IMR-90 (cell line): Measurements from ENCODE around the gene ADAM15.

Experiments used
- BHLHE40 ChIP-seq: fragments of 150-350 bp; IDR thresholded peaks from 2 replicates; pipeline ENCODE4 v1.6.1; 2016; ENCODE audit warnings: mild to moderate bottlenecking, low read depth, low read length
- CEBPB ChIP-seq: IDR thresholded peaks from 2 replicates; pipeline ENCODE4 v1.6.1; 2012; ENCODE audit warnings: low read depth, low read length, improper control_type of control experiment
- CHD1 ChIP-seq: IDR thresholded peaks from 2 replicates; pipeline ENCODE4 v1.6.1; 2012; ENCODE audit warnings: low read depth, low read length, improper control_type of control experiment
- FOS ChIP-seq: fragments of 150-350 bp; IDR thresholded peaks from 2 replicates; pipeline ENCODE4 v1.6.1; 2016; ENCODE audit warnings: low read depth, low read length
- MAFK ChIP-seq: IDR thresholded peaks from 2 replicates; pipeline ENCODE4 v1.6.1; 2012; ENCODE audit warnings: low read depth, low read length, improper control_type of control experiment
- NFE2L2 ChIP-seq: fragments of 150-350 bp; IDR thresholded peaks from 2 replicates; pipeline ENCODE4 v1.6.1; 2016; ENCODE audit warnings: low read depth, mild to moderate bottlenecking, low read length
- POLR2A ChIP-seq: IDR thresholded peaks from 2 replicates; pipeline ENCODE4 v1.6.1; 2012; ENCODE audit warnings: mild to moderate bottlenecking, low read depth, low read length
- RAD21 ChIP-seq: IDR thresholded peaks from 2 replicates; pipeline ENCODE4 v1.6.1; 2012; ENCODE audit warnings: low read length, improper control_type of control experiment
- RFX5 ChIP-seq: IDR thresholded peaks from 2 replicates; pipeline ENCODE4 v1.8.0; 2012; ENCODE audit warnings: low read depth, mild to moderate bottlenecking, low read length, moderate library complexity
- TF ChIP-seq, protein P1 (sequence below): conservative IDR thresholded peaks from 2 replicates; pipeline ENCODE4 v1.5.1; 2012; ENCODE audit warnings: mild to moderate bottlenecking, low read depth, low read length, improper control_type of control experiment
- TF ChIP-seq, protein P2 (sequence below): fragments of 150-350 bp; IDR thresholded peaks from 2 replicates; pipeline ENCODE4 v1.6.1; 2017; ENCODE audit warnings: mild to moderate bottlenecking, antibody characterized with exemption, low read length, low read depth

DNA sequence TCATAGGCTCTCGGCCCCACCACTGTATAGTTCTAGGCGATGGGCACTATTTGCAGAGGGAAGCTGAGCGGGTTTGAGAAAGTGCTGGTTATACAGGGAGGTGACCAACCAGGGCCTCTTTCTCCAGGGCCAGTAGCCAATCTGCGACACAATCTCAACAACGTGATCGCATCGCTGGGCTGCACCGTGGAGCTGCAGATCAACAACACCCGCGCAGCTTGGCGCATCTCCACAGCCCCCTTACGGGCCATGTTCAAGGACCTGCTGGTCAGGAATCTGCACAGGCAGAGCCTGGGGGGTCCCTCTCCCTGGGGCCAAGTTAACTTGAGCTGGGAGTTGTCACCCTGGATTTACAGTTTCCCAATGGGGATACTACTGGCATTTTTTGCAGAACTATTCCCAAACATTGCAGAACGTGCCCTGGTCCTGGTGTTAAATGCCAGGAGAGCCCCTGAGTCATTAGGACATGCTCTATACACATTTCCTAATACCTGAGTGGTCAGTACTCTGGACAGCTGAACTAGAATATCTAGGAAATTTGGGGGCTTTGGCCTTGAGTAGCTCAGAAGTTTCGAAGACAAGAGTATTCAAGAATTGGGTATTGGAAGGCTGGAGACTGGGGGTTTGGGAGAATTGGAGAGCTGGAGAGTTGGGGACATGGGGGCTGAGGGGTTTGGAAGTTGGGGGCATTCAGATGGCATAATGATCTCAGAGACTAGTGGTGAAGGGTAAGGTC lies 10.6 kb upstream of the ADAM15 start:
- TF ChIP-seq, protein P1, sequence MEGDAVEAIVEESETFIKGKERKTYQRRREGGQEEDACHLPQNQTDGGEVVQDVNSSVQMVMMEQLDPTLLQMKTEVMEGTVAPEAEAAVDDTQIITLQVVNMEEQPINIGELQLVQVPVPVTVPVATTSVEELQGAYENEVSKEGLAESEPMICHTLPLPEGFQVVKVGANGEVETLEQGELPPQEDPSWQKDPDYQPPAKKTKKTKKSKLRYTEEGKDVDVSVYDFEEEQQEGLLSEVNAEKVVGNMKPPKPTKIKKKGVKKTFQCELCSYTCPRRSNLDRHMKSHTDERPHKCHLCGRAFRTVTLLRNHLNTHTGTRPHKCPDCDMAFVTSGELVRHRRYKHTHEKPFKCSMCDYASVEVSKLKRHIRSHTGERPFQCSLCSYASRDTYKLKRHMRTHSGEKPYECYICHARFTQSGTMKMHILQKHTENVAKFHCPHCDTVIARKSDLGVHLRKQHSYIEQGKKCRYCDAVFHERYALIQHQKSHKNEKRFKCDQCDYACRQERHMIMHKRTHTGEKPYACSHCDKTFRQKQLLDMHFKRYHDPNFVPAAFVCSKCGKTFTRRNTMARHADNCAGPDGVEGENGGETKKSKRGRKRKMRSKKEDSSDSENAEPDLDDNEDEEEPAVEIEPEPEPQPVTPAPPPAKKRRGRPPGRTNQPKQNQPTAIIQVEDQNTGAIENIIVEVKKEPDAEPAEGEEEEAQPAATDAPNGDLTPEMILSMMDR = no peak
- TF ChIP-seq POLR2A = no peak
- no peak for TF ChIP-seq NFE2L2
- no peak for TF ChIP-seq CEBPB
- TF ChIP-seq RFX5 = no peak
- TF ChIP-seq BHLHE40 = no peak
- TF ChIP-seq, protein P2, sequence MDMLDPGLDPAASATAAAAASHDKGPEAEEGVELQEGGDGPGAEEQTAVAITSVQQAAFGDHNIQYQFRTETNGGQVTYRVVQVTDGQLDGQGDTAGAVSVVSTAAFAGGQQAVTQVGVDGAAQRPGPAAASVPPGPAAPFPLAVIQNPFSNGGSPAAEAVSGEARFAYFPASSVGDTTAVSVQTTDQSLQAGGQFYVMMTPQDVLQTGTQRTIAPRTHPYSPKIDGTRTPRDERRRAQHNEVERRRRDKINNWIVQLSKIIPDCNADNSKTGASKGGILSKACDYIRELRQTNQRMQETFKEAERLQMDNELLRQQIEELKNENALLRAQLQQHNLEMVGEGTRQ = no peak
- TF ChIP-seq CHD1 = no peak
- TF ChIP-seq MAFK = no peak
- no peak for TF ChIP-seq RAD21
- TF ChIP-seq FOS = no peak
